Measurements from ENCODE around the gene HNRNPA2B1. TPM values are rescaled to one million over a fixed set of nuclear protein-coding genes. Genes with fewer than 3 reads are reported as not detected.
A peak's percentile ranks its signal among the peaks of the same experiment; 100 is the strongest.

Gene HNRNPA2B1
- polyA plus RNA-seq, 2 of the 4 experiments (the other 2 are of a cell fraction) = 1,070 to 2,251 TPM

- Histone ChIP-seq H3K9me3 (no peaks in the 10 kb centered on the region), H3K4me1 (peaks cover 24% of the 10 kb centered on the region; the same call in 2 of the 3 replicates), H3K4me2 (peak overlapping the region; percentile 52), H3K4me3 (no peak overlapping the region), H3K27ac (peak overlapping the region in 1 of 2 experiments; percentile 76; a peak in 3 of 6 replicates)
- ATAC-seq (peak in 1 of 2 experiments; percentile 59; a peak in 3 of 6 replicates), FAIRE-seq (no peak), DNase-seq (ENCODE audit: low read depth in 1 of 2, low spot score in 1 of 2) (peak; percentile 11 to 44)
- ChIA-PET CTCF (interaction anchor here (0.6 to 3.7 kb wide), 12 partner anchors 10 to 209 kb away, joined by 3 to 14 read pairs (median 4); no protein-coding TSS in a partner anchor), POLR2A (interaction anchor here (0.6 to 2.4 kb wide), 5 partner anchors 10 to 43 kb away, joined by 3 to 10 read pairs (median 5); partner anchors contain the start of gene HNRNPA2B1)
- TF ChIP-seq GATA3 (IDR thresholded peaks at IDR 0.05; ENCODE audit: borderline replicate concordance) (peak; percentile 11; the same call in 1 of the 2 replicates), NPAS2 (CRISPR knock-in tag; IDR thresholded peaks at IDR 0.05; ENCODE audit: borderline replicate concordance) (no peak)
- whole genome bisulfite sequencing (ENCODE audit: missing lambda C conversion rate) = 78% methylated on average over 20 of the region's 20 CpGs
These were observed 43.8 kb downstream of the HNRNPA2B1 start for GRCh38 chr7:26156451-26157420.

- peak overlapping the region; percentile 52 for H3K4me2 ChIP-seq
- H3K27ac ChIP-seq = peak overlapping the region in 1 of 2 experiments; percentile 76; a peak in 3 of 6 replicates
- TF ChIP-seq POLR2AphosphoS2 (conservative IDR thresholded peaks at IDR 0.05; ENCODE audit: low read length) (no peak), NPAS2 (CRISPR knock-in tag; IDR thresholded peaks at IDR 0.05; ENCODE audit: borderline replicate concordance) (no peak), EHMT2 (IDR thresholded peaks at IDR 0.05; ENCODE audit: low read depth) (no peak), RAD21 (conservative IDR thresholded peaks at IDR 0.05 in 1 of 2, IDR thresholded peaks at IDR 0.05 in 1 of 2) (no peak), FOXS1 (CRISPR knock-in tag; IDR thresholded peaks at IDR 0.05) (no peak), CBX8 (IDR thresholded peaks at IDR 0.05) (no peak), HOXB5 (CRISPR knock-in tag; IDR thresholded peaks at IDR 0.05) (no peak), MAFK (IDR thresholded peaks at IDR 0.05; ENCODE audit: partially characterized antibody) (no peak), MAX (IDR thresholded peaks at IDR 0.05) (no peak), HEYL (CRISPR knock-in tag; IDR thresholded peaks at IDR 0.05) (no peak), SREBF2 (IDR thresholded peaks at IDR 0.05) (no peak)
- 42% methylated on average over 8 of the region's 8 CpGs for WGBS (ENCODE audit: missing lambda C conversion rate)
- DNase-seq (ENCODE audit: low read depth in 1 of 2, low spot score in 1 of 2) = no peak
- no peak overlapping the region for H3K4me3 ChIP-seq
- ATAC-seq = peak in 1 of 2 experiments; percentile 44; a peak in 3 of 6 replicates
- H3K9me3 ChIP-seq = no peaks in the 10 kb centered on the region
- peaks cover 28% of the 10 kb centered on the region; the same call in 2 of the 3 replicates for H3K4me1 ChIP-seq
- ChIA-PET POLR2A (interaction anchor here (0.8 to 2.4 kb wide), 4 partner anchors 24 to 44 kb away, joined by 3 to 9 read pairs (median 6); partner anchors contain the start of gene HNRNPA2B1), CTCF (interaction anchor here (0.8 to 3.7 kb wide), 7 partner anchors 11 to 210 kb away, joined by 3 to 14 read pairs (median 4); no protein-coding TSS in a partner anchor)
- FAIRE-seq = no peak
These were observed 44.8 kb downstream of the HNRNPA2B1 start for GRCh38 chr7:26155531-26156375.

GRCh38 chr7:26153823-26154783 lies 46.4 kb downstream of the HNRNPA2B1 start:
- Histone ChIP-seq H3K4me1 (peaks cover 28% of the 10 kb centered on the region; the same call in 2 of the 3 replicates), H3K9me3 (no peaks in the 10 kb centered on the region), H3K4me2 (no peak overlapping the region), H3K4me3 (no peak overlapping the region), H3K27ac (peak overlapping the region in 1 of 2 experiments; percentile 9; a peak in 1 of 6 replicates)
- 87% methylated on average over 15 of the region's 15 CpGs for WGBS (ENCODE audit: missing lambda C conversion rate)
- TF ChIP-seq FOXS1 (CRISPR knock-in tag; IDR thresholded peaks at IDR 0.05) = no peak
- ChIA-PET CTCF (interaction anchor here (0.6 to 3.7 kb wide), 6 partner anchors 12 to 259 kb away, joined by 3 to 14 read pairs (median 4); no protein-coding TSS in a partner anchor), POLR2A (interaction anchor here (0.6 kb wide), 1 partner anchor 41 kb away, joined by 4 read pairs; no protein-coding TSS in a partner anchor)
- DNase-seq (ENCODE audit: low read depth in 1 of 2, low spot score in 1 of 2) (no peak), FAIRE-seq (no peak), ATAC-seq (no peak)

Measured in A549 (cell line).